Choroid plexus epithelial cell (primary cell): ENCODE data around the gene CACUL1.
A peak's percentile ranks its signal among the peaks of the same experiment; 100 is the strongest.
"Not testable (repeated sequence)": the region's sequence is repeated elsewhere in the genome, so short reads cannot be mapped to it uniquely, and the experiment has no call there.

ENCODE experiments used
- DNase-seq: peaks from one replicate; pipeline ENCODE4 v3.0.0-alpha.2; 2010; ENCODE audit warnings: low read depth
- H3K4me3 ChIP-seq: 2 replicates; pipeline ENCODE4 v1.5.1; 2011; ENCODE audit warnings: low read depth, mild to moderate bottlenecking, control low read depth, low read length, moderate library complexity
- CTCF ChIP-seq: conservative IDR thresholded peaks from 2 replicates; pipeline ENCODE4 v1.5.1; 2011; ENCODE audit warnings: low read depth, mild to moderate bottlenecking, control low read depth, inconsistent platforms, low read length, moderate library complexity

Gene CACUL1

GRCh38 chr10:118754556-118755423 lies at the start of gene CACUL1:
CACUL1 (minus strand) TSS chr10:118754970; CDS start chr10:118754762, 208 bp downstream.
- no peak for TF ChIP-seq CTCF
- peak within 1 kb of the TSS; percentile 99 for H3K4me3 ChIP-seq
- DNase-seq: peak; percentile 100

GRCh38 chr10:118804262-118804773 lies 49.5 kb upstream of the CACUL1 start:
- no peak overlapping the region for H3K4me3 ChIP-seq
- DNase-seq: no peak
- TF ChIP-seq CTCF: no peak

DNA sequence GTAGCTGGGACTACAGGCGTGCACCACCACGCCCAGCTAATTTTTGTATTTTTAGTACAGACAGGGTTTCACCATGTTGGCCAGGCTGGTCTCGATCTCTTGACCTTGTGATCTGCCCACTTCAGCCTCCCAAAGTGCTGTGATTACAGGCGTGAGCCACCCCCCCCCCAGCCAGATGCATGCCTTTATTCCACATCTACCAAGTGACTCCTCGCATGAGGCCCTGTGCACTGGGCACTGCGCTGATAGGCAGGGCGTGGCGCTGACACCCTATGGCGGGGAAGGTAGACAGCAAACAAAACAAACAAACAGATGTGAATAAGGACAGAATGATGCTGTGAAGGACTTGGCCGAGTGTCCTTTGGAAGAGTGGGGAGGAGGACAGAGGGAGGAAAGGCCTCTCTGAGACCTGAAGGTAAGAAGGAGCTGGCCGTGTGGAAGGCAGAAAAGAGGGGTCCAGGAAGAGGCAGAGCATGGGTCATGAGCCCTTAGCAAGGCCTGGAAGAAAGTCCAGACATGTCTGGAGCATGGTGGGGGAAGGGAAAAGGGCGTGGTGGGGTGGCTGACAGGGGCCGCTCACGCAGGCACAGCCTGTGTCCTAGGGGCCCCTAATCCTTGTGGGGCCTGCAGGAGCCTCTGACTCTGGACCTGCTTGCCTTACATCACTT lies 47.5 kb upstream of the CACUL1 start:
- no peak for TF ChIP-seq CTCF
- DNase-seq: no peak
- H3K4me3 ChIP-seq: no peak overlapping the region

GRCh38 chr10:118800920-118801319 lies 46.1 kb upstream of the CACUL1 start:
- peak; percentile 53 for TF ChIP-seq CTCF
- DNase-seq: peak; percentile 20
- H3K4me3 ChIP-seq: no peak overlapping the region

DNA sequence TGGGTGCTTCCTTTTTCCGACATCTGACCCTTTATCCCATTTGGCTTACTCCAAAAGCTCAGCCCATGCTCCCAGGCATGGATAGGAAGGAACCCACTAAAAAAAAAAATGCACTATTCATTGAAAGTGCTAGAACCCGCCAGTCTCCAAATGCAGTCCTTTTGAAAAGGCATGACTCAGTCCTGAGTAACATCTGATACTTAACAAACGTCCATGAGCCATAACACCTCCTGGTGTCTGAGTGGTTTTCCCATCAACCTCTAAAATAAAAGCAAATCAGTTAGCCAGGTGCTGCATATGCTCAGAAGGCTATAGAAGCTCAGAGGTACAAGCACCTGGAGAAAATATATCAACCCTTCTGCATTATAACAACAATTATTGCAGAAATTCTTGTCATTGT lies 45.0 kb upstream of the CACUL1 start:
- no peak for TF ChIP-seq CTCF
- H3K4me3 ChIP-seq: no peak overlapping the region
- DNase-seq: peak; percentile 51

DNA sequence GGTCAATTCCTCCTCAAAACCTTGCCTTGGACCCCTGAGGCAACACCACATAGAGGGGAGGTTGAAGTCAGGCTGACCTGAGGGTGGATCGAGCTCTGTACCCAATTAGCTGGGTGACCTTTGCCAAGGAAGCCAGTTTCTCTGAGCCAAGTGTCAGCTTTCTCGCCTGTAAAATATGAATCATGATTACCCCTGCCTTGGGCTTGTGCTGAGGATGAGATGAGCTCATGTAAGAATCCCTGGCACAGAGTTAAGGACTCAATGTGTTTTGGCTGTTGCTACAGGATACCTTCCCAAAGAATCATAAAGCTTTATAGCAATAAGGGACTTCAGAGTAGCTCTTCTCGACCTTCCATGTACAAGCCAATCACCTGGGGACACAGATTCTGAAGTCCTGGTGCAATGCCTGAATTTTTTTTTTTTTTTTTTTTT lies 43.5 kb upstream of the CACUL1 start:
- DNase-seq: peak; percentile 69
- TF ChIP-seq CTCF: no peak

GRCh38 chr10:118794971-118795370 lies 40.2 kb upstream of the CACUL1 start:
- H3K4me3 ChIP-seq, DNase-seq: not testable (repeated sequence)

More for the DNA sequence above, 43.5 kb upstream of the CACUL1 start:
- no peak overlapping the region for H3K4me3 ChIP-seq
